GM21619 (cell line): ENCODE results near the gene RAPSN.
A peak's percentile ranks its signal among the peaks of the same experiment; 100 is the strongest.

ENCODE experiments used
- ATAC-seq: cut with Tn5 transposase; IDR thresholded peaks from one replicate; pipeline ENCODE4 v1.9.1; 2021; ENCODE audit not compliant: unreplicated experiment

The RAPSN gene

DNA sequence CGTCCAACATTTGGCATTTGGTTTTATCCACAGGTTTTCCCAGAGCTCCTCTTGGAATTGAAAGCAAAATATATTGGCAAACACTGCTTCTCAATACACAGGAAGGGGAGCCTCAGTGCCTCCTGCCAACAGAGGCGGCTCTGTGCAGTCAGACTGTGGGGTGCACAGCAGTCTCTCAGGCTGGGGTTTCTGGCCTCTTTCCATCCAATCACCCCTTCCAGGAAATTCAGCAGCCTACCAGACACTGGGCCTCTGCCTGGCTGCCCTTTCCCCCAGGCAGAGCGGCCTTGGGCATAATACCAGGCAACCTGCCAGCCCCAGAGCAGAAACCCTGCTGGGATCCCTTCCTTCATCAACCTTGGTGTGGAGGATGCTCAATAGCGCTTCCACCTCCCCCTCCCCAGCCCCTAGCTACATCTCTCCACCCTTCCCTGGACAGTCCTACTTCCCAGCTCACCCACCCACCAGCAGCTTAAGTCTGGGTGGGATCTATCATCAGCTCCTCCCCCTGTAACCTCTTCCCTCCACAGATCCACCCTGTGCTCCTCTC lies 17.8 kb upstream of the RAPSN start:
- ATAC-seq: no peak

DNA sequence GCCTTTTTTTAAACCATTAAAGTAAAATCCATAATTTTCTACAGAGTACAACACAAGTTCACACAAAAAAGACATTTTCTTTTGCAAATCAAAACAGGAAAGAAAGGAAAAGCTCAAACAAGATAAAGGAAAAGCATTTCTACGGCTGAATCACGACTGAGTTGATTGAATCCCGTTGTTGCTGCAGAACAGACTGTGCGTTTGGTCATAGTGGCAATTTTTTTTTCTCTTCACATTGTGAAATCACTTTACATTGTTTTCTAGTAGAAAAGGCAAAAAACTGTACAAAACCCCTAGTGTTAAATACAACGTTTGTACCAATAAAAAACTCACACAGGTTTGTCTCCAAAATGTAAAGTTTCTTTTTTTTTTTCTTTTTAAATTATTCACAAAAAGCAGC lies 17.3 kb upstream of the RAPSN start:
- ATAC-seq: no peak

GRCh38 chr11:47464483-47464882 lies 15.5 kb upstream of the RAPSN start:
- ATAC-seq: no peak

- ATAC-seq: no peak
Observed at GRCh38 chr11:47461876-47462275, 12.9 kb upstream of the RAPSN start.

- no peak for ATAC-seq
Observed at GRCh38 chr11:47460571-47461235, 11.8 kb upstream of the RAPSN start.

DNA sequence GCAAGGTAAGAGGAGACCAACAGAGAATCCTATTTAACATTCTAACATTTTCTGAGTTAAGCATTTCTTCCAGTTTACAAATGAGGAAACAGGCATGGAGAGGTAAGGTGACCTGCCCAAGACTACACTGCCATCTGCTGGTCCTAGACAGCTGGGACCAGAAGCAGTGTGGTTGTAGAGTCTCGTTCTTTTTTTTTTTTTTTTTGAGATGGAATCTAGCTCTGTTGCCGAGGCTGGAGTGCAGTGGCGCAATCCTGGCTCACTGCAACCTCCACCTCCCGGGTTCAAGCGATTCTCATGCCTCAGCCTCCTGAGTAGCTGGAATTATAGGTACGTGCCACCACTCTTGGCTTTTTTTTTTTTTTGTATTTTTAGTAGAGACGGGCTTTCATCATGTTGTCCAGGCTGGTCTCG lies 5.3 kb upstream of the RAPSN start:
- peak; percentile 51 for ATAC-seq

GRCh38 chr11:47453365-47453764 lies 4.4 kb upstream of the RAPSN start:
- no peak for ATAC-seq

DNA sequence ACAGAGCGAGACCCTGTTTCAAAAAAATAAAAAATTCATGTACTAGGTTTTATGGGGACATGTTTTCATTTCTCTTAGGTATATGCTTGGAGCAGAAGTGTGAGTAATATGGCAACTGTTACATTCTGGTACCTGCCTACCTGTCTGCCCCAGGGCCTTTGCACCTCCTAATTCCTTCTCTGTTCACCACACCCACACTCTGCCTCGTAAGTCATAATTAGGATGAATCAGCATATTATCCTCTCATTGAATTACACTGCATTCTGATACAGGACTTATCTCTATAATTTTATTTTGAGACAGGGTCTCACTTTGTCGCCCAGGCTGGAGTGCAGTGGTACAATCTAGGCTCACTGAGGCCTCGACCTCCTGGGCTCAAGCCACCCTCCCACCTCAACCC lies 3.1 kb upstream of the RAPSN start:
- ATAC-seq: no peak

DNA sequence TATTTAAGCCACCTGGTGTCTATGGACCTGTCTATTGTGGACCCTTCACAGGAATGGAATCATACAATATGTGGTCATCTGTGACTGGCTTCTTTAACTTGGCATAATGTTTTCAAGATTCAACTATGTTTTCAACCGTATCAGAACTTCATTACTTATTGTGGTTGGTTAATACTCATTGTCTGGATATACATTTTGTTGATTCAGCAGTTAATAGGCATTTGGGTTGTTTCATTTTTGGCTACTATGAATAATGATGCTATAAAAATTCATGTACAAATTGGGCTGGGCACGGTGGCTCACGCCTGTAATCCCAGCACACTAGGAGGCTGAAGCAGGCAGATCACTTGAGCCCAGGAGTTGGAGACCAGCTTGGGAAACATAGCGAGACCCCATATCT lies 2.5 kb upstream of the RAPSN start:
- ATAC-seq: no peak

DNA sequence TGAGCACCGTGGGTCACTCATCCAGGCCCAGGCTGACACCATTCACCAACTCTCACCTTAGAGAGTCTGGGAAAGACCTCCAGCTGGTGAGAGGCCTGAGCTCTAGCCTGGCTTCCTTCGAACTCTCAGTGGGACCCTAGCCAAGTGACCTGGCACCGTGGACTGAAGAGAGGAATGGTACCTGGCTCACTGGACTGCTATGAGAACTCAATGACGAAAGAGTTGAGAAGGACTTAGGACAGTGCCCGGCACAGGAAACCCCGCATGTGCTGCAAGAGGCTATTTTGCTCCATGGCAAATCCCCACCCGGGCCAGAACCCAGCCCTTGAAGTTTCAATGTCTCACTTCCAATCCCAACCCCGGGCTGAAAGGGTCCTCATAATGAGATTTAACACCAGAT lies 605 bp upstream of the RAPSN start:
- ATAC-seq: no peak

GRCh38 chr11:47447906-47448305 lies 1.0 kb downstream of the RAPSN start:
- ATAC-seq: no peak

GRCh38 chr11:47446833-47447232 lies 2.1 kb downstream of the RAPSN start:
- ATAC-seq: no peak

DNA sequence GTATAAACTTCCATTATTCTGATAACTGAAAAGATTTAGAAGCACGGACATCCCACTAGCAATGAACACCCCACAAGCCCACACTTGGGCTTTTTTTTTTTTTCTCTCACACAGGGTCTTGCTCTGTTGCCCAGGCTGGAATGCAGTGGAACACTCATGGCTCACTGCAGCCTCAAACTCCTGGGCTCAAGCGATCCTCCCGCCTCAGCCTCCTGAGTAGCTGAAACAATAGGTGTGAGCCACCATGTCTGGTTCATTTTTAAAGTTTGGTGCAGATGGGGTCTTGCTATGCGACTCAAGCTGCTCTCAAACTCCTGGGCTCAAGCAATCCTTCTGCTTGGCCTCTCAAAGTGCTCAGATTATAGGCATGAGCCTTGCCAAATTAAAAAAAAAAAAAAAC lies 3.1 kb downstream of the RAPSN start:
- no peak for ATAC-seq

DNA sequence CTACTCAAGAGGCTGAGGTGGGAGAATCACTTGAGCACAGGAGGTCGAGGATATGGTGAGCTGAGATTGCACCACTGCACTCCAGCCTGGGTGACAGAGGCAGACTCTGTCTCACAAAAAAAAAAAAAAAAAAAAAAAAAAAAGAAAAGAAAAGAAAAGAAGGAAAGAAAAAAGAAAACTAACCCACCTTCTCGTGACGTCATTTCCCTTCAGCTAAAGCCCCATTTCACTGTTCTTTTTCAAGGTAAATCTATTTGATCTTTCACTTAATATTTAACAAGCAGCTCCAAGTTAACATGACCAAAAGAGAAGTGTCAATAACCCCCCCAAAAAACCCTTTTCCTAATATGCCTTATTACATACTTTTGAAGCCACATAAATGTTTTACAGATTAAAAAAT lies 5.1 kb downstream of the RAPSN start:
- ATAC-seq: no peak

DNA sequence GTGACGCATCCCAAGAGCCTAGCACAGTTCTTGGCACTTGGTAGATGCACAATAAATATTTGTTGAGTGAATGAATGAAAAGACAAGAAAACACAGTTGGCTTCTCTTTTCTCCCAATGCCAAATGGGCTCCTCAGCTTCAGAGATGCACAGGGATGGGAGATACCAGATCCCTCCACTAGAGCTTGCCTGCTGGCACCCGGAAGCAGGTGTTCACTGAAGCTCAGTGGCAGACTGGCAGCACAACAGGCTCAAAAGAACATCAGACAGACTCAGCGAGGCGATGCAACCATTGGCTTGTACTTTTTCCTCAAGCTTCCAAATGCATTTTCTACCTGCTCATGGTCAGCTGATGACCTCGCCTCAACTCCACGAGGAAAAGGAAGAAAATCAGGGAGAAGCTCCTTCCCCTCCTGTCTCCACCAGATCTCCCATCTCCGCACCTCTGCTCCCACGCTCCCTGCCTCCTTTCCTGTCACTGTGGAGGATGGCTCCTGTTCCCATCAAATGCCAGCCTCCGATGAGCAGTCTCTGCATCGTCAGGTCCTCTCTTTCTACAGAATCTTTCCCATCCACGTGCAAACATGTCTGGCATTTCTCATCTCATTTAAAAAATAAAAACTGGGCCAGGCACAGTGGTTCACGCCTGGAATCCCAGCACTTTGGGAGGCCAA lies 5.8 kb downstream of the RAPSN start:
- ATAC-seq: no peak

DNA sequence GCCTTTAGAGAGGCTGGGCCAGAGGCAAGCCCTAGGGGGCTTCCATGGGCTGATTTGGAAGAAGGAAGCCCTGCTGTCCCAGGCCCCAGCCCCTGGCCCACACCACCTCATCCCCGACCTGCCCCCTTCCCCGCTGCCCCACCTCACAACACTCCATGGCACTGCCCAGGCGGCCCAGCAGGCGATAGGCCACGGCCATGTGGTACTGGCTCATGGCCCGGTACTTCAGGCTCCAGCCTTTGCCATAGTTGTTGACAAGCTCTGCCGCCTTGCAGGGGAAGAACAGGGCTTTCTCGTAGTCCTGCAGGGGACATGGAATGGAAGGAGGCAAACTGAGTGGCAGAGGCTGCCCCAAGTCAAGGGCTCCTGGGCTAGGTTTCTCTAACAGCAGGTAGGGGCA lies 6.4 kb downstream of the RAPSN start:
- no peak for ATAC-seq

DNA sequence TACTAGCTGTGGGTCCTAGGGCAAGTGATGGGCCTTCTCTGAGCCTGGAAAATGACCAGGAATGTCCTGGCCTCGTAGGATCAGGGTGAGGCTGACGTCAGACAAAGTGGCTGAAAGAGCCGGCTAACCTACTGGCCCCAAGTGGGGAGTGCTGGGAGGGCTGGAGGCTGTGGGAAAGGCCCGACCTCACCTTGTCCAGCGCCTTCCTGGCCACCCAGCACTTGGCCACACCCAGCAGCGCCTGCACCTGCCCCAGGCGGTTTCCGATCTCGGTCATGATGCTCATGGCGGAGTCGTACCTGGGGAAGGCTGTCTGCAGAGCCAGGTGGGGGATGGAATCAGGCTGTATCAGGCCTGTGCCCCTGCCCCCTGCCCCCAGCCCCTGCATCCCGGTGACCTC lies 7.5 kb downstream of the RAPSN start:
- ATAC-seq: no peak

DNA sequence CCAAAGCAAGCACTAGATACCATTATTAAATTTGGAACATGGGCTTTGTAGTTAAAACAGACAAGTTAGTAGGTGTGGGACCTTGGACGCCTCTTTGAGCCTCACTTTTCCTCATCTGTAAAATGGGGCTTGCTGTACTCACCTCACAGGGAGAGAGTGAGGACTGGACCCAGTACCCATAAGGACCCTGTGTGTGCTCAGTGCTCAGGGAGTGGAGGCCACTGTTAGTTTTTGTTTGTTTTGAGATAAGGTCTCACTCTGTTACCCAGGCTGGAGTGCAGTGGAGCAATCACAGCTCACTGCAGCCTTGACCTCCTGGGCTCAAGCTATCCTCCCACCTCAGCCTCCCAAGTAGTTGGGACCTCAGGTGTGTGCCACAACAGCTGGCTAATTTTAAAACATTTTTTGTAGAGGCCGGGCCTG lies 8.9 kb downstream of the RAPSN start:
- ATAC-seq: no peak

- ATAC-seq: no peak
Observed at GRCh38 chr11:47438721-47439120, 10.2 kb downstream of the RAPSN start.

- no peak for ATAC-seq
Observed at GRCh38 chr11:47437746-47438418, 11.1 kb downstream of the RAPSN start.

- no peak for ATAC-seq
Observed at GRCh38 chr11:47437218-47437745, 11.7 kb downstream of the RAPSN start.

- ATAC-seq: no peak
Observed at GRCh38 chr11:47436726-47437125, 12.2 kb downstream of the RAPSN start.
